Nephron progenitor cell (in vitro differentiated cells): ENCODE data around the gene ATXN1L.

ENCODE experiments used
- DNase-seq: peaks from one replicate; pipeline ENCODE4 v3.0.0; 2021
- H3K27ac Mint-ChIP-seq: 2 replicates; pipeline ENCODE4 v1.8.0; 2021; ENCODE audit warnings: mild to moderate bottlenecking, moderate library complexity, mixed read lengths
- H3K27me3 Mint-ChIP-seq: 2 replicates; pipeline ENCODE4 v1.8.0; 2021; ENCODE audit warnings: mild to moderate bottlenecking, low read depth, mixed read lengths; ENCODE audit not compliant: poor library complexity
- H3K36me3 Mint-ChIP-seq: 2 replicates; pipeline ENCODE4 v1.8.0; 2021; ENCODE audit warnings: low read depth, mixed read lengths
- H3K4me1 Mint-ChIP-seq: 2 replicates; pipeline ENCODE4 v1.8.0; 2021; ENCODE audit warnings: mixed read lengths
- H3K4me3 Mint-ChIP-seq: 2 replicates; pipeline ENCODE4 v1.8.0; 2021; ENCODE audit warnings: mild to moderate bottlenecking, moderate library complexity, mixed read lengths
- H3K9me3 Mint-ChIP-seq: 2 replicates; pipeline ENCODE4 v1.8.0; 2021; ENCODE audit warnings: mild to moderate bottlenecking, moderate library complexity, mixed read lengths
- TF ChIP-seq, protein P1 (sequence below): fragments of 200-600 bp; sonication (generic); IDR thresholded peaks from 2 replicates; pipeline ENCODE4 v1.5.0; 2021; ENCODE audit warnings: antibody characterized with exemption

ATXN1L gene

DNA sequence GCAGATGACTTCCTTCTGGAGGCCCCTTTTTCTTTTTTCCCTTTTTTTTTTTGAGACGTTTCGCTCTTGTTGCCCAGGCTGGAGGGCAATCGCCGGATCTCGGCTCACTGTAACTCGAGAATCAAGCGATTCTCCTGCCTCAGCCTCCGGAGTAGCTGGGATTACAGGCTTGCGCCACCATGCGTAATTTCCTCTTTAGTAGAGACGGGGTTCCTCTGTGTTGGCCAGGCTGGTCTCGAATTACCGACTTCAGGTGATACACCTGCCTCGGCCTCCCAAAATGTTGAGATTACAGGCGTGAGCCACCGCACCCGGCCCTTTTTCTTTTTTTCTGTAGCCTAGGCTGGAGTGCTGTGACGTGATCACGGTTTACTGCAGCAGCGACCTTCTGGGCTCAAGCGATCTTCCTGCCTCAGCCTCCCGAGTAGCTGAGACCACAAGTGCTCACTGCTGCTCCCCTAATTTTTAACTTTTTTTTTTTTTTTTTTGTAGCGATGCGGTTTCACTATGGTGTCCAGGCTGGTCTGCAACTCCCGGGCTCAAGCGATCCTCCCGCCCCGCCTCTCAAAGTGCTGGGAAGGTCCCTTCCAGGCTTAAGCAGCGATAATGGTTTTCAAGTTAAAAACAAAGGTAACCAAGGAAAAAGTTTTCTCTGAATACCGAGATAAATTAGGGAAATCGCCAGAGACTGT is 48.6 kb downstream of the ATXN1L start:
- peak; percentile 50 for DNase-seq

DNA sequence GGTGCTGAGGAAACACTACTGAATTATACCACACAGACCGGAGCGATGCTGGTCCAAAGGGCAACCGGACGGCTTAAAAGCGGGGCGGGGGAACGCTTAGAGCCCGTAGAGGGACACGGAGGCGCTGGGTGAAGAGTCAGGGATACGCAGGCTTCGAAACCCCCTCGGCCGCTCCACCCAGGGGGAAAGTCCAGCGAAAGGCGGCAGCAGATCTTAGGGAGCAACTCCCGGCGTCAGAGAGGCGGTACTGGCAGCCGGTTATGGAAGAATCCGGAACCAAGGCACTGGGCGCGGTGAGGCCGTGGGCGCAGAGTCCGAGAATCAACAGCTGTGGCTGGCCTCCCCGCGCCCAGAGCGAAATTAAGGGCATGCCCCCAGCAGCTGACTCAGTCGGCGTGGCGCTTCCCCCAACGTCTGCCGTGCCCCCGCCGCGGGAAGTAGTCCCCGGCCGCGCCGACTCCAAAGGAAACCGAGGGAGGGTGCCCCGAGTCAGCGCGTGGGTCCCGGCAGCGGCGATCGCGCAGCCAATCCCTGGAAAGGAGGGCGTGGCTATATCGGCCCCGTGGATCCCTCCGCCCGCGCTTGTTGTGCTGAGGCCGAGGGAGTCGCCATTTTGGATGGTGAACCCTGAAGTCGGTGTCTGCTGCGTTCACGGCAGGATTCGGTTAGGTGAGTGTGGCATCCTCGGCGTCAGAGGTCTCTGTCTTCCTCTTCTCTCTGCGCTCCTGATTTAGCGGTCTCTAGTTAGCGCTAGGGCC is 49.3 kb downstream of the ATXN1L start, which contains the start of gene IST1:
TSS of gene IST1 (plus strand) at position 611 of the 758 bp plus-strand sequence. CDS start 20,110 bp downstream, outside the sequence.
- TF ChIP-seq, protein P1, sequence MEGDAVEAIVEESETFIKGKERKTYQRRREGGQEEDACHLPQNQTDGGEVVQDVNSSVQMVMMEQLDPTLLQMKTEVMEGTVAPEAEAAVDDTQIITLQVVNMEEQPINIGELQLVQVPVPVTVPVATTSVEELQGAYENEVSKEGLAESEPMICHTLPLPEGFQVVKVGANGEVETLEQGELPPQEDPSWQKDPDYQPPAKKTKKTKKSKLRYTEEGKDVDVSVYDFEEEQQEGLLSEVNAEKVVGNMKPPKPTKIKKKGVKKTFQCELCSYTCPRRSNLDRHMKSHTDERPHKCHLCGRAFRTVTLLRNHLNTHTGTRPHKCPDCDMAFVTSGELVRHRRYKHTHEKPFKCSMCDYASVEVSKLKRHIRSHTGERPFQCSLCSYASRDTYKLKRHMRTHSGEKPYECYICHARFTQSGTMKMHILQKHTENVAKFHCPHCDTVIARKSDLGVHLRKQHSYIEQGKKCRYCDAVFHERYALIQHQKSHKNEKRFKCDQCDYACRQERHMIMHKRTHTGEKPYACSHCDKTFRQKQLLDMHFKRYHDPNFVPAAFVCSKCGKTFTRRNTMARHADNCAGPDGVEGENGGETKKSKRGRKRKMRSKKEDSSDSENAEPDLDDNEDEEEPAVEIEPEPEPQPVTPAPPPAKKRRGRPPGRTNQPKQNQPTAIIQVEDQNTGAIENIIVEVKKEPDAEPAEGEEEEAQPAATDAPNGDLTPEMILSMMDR = no peak
- Mint-ChIP-seq H3K9me3 (peaks cover 18% of the 10 kb centered on the region), H3K4me1 (peaks cover 23% of the 10 kb centered on the region), H3K27me3 (peaks cover 2% of the 10 kb centered on the region), H3K27ac (peak within 1 kb of the TSS; percentile 99), H3K4me3 (peak within 1 kb of the TSS; percentile 99), H3K36me3 (peaks cover 34% of the 10 kb centered on the region)
- peak; percentile 96 for DNase-seq

More for the DNA sequence above, 48.6 kb downstream of the ATXN1L start:
- Mint-ChIP-seq H3K36me3 (peaks cover 29% of the 10 kb centered on the region), H3K9me3 (peaks cover 14% of the 10 kb centered on the region), H3K4me3 (peak overlapping the region; percentile 99), H3K27ac (peak overlapping the region; percentile 99), H3K4me1 (peaks cover 23% of the 10 kb centered on the region), H3K27me3 (peaks cover 2% of the 10 kb centered on the region)
- TF ChIP-seq, protein P1 = no peak

DNA sequence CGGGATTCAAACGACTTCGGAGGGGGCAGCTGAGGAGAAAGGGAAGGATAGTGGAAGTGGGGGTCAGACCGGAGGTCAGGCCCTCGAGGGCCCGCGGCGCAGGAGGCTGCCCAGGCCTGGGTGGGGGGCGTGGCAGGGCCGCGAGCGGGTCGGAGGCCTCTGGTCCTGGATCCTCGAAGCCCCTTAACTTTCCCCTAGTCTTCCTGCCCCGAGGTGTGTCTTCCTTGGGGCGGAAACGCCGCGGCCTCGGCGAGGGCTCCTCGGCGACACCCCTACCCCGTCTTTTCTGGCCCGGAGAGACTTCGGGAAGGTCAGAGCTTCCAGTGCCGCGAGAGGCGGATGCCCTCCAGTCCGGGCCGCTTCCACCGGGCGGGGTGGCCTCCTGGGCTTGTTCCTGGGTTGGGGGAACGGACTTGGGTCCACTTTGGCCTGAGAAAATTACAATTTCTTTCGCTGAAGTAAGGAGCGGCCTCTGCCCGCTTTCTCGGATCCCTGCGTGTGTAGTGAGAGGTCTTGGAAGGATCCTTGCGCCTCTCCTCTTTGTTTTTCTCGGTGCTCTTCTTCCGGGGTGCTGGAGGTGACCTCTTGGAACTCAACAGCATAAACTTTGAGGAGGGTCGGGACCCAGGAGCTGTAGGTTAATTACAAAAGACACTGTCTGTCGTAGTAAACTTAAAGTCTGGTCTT is 50.0 kb downstream of the ATXN1L start:
- H3K36me3 Mint-ChIP-seq = peaks cover 42% of the 10 kb centered on the region
- peaks cover 23% of the 10 kb centered on the region for H3K9me3 Mint-ChIP-seq
- TF ChIP-seq, protein P1 = no peak
- DNase-seq = peak; percentile 57
- peak overlapping the region; percentile 99 for H3K4me3 Mint-ChIP-seq
- H3K27me3 Mint-ChIP-seq = peaks cover 2% of the 10 kb centered on the region
- H3K4me1 Mint-ChIP-seq = peaks cover 23% of the 10 kb centered on the region
- H3K27ac Mint-ChIP-seq = peak overlapping the region; percentile 99

DNA sequence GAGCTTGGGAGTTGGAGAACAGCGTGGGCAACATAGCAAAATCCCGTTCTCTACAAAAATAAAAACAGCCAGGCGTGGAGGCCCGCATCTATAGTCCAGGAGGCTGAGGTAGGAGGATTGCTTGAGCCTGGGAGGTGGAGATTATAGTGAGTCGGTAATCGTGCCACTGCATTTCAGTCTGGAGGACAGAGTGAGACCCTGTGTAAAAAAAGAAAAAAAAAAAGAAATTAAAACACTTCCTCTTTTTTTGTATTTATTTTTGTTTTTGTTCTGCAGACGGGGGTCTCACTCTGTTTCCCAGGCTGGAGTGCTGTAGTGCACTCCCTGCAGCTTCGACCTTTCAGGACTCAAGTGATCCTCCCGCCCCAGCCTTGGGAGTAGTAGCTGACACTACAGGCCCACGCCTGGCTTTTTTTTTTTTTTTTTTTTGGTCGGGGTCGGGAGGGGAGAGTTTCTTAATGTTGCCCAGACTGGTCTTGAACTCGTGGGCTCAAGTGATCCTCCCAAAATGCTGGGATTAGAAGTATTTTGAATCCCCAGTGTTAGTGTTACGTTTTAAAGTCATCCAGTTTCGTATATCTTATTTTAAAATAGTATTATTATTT is 51.1 kb downstream of the ATXN1L start:
- peaks cover 29% of the 10 kb centered on the region for H3K9me3 Mint-ChIP-seq
- H3K36me3 Mint-ChIP-seq = peaks cover 50% of the 10 kb centered on the region
- peak overlapping the region; percentile 99 for H3K4me3 Mint-ChIP-seq
- peaks cover 23% of the 10 kb centered on the region for H3K4me1 Mint-ChIP-seq
- TF ChIP-seq, protein P1 = no peak
- H3K27me3 Mint-ChIP-seq = peaks cover 2% of the 10 kb centered on the region
- peak overlapping the region; percentile 30 for H3K27ac Mint-ChIP-seq
- no peak for DNase-seq

DNA sequence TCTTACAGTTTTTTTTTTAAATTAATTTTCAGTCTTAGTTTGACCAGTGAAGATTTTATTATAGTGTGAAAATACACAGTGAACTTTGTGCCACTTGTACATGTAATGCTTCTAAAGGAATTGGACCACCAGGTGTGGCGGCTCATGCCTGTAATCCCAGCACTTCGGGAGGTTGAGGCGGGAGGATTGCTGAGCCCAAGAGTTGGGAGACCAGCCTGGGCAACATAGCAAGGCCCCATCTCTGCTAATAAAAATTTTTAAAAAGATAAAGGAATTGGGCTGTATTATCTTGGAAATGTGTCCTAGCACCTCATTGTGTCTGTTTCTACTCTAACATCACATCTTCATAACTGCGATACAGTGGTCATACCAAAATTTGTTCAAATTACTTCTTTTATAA is 53.4 kb downstream of the ATXN1L start:
- peaks cover 48% of the 10 kb centered on the region for H3K9me3 Mint-ChIP-seq
- H3K4me3 Mint-ChIP-seq = no peak overlapping the region
- TF ChIP-seq, protein P1 = no peak
- H3K36me3 Mint-ChIP-seq = peaks cover 71% of the 10 kb centered on the region
- H3K27ac Mint-ChIP-seq = no peak overlapping the region
- peaks cover 20% of the 10 kb centered on the region for H3K4me1 Mint-ChIP-seq
- H3K27me3 Mint-ChIP-seq = peaks cover 2% of the 10 kb centered on the region
- no peak for DNase-seq
